ENCODE data around the gene PDE4D.

PDE4D gene

DNA sequence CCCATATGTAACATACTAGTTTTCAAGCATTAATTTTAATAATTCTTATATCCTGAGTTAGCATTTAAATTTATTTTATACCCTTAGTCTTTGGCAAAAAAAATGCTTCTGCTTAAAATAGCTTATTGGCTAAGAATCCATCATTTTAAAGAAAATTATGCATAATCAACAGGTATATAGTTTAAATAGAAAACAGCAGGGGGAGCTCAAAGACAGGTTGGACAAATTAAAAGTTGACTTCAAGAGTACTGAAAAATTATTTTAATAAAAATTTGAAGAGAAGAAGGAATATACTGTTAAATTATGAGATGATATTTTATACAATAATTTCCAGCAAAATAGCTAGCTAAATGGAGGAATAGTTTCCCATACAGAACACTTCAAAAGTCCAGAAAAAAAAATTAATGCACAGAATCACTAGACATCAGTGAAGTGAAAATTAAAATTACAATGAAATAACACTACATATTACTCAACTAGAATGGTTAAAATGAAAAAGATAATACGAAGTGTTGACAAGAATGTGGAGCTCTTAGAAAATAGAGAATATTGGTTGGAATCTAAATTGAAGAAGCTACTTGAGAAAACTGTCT lies 387.1 kb downstream of the PDE4D start:
- no peak for DNase-seq (ENCODE audit: low read depth)

DNA sequence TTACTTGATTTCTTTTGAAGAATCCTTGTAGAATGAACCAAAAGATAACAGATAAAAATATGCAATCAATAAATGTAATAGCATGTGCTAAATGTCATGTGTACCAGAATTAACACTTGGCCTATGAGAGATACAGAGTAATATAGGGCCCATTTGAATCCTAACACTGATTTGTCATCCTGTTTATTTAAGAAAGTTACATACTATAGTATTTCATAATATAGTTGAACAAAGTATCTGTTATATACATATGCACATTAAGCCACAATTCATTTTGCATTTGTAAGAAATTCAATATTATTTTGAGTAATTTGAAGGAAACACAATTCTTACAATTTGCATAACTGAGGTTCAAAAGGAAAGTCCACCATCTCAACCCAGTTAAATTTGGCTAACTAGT lies 389.5 kb downstream of the PDE4D start:
- no peak for DNase-seq (ENCODE audit: low read depth)

DNA sequence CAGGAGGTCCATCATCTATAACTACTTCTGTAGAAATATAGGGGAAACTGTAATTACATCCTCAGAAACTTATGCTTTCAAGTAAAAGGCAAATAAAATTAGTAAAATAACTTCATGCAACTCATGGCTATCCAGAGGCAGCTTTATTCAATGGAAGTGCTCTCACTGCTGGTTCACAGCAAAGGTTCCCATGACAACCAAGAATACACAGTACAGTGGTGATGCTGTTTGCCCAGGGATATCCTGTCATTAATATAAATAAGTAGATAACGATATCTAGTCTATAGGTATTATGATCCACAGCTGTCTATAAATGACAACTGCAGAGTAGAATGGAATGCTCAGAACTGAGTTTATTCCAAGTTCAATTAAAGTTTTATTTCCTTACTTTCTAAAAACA lies 390.3 kb downstream of the PDE4D start:
- DNase-seq (ENCODE audit: low read depth) = no peak

DNA sequence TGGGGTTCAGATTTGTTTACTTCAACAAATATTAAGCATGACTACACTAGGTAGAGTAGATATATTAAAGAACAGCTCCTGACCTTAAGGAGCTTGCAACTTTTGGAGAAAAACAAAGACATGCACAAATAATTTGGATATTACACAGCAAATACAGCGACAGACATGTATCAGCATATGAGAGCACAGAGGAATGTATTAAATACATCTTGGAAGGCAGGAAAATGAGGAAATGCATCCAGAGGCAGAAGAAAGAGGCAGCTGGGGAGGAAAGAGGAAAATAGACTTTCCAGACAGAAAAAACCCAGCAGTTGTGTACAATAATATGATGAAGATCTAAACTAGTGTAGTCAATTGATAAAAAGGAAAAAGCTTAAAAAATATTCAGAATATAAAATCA lies 392.2 kb downstream of the PDE4D start:
- DNase-seq (ENCODE audit: low read depth) = no peak

DNA sequence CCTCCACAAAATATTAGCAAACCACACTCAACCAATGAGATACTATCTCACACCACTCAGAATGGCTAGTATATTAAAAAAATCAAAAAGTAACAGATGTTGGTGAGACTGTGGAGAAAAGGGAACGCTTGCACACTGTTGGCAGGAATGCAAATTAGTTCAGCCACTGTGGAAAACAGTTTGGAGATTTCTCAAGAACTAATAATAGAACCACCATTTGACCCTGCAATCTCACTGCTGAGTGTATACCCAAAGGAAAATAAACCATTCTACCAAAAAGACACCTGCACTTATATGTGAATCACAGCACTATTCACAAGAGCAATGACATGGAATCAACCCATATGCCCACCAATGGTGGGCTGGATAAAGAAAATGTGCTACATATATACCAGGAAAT lies 393.5 kb downstream of the PDE4D start:
- no peak for DNase-seq (ENCODE audit: low read depth)

DNA sequence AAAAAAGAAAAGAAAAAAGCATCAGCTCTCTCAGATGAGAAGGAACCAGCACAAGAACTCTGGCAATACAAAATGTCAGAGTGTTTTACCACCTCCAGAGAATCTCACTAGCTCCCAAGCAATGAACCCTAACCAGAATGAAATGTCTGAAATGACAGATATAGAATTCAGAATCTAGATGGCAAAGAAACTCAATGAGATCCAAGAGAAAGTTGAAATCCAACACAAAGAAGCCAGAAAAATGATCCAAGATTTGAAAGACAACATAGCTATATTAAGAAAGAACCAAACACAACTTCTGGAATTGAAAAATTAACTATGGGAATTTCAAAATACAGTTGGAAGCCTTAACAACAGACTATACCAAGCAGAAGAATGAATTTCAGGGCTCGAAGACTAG lies 396.3 kb downstream of the PDE4D start:
- DNase-seq (ENCODE audit: low read depth) = no peak

DNA sequence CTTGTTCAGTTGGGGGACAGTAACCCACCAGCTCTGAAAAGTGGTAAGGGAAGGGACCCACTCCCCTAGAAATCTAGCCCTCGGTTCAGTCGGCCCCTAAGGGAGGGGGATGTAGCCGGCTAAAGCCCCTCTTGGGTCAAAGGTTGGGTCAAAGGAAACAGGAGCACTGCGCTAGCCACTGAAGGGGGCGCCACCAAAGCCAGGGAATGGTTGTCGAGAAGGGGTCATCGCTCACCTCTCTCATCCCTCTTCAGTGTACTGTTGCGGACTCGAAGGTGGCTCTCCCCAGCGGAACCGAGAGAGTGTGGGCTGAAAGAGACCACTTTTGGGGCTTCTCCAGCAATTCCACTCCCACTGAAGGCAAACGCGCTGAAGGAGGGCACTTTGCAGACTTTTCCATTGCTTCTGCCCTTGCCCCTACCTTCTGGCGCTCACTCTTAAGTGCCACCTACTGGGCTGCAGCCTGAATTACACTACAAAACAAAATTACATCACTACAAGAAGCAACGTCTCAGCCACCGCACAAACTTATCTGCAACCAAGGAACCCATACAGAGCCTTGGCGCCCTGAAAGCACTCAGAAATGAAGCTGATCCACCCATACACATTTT lies 396.9 kb downstream of the PDE4D start:
- no peak for DNase-seq (ENCODE audit: low read depth)

DNA sequence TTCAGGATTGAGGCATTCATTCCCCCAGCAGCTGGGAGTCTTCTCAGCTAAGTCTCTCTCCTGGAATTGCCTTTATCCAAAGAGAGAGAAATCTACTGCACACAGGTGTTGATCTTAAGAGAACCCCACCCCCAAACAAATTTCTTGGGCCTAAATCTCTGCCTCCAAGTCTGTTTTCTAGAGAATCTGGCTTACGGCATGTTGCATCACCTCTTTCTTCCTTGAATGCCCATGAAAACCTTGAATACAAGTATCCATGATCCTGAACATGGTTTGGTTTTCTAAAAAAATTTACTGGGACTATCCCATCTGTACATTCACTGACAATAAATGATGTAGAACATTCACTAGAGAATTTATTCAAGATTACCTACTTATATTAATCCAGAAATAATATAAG lies 401.6 kb downstream of the PDE4D start:
- no peak for DNase-seq (ENCODE audit: low read depth)

DNA sequence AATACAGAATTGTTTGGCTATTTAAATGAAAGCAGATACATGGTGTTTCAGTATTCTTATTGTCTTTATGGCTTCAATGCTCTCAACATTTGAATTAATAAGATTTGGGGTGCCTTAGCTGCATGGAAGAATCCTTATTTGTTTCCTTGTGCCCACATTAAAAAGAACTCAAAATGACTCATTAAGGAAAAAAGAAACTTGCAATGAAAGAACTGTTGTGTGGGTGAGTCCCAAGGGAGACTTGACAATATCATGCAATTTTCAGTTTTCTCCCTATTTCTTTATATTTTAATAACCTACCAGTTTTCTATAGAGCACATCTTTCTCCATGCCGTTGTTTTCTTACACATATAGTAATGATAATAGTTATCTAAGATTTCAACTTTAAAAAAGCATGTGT lies 404.0 kb downstream of the PDE4D start:
- no peak for DNase-seq (ENCODE audit: low read depth)

DNA sequence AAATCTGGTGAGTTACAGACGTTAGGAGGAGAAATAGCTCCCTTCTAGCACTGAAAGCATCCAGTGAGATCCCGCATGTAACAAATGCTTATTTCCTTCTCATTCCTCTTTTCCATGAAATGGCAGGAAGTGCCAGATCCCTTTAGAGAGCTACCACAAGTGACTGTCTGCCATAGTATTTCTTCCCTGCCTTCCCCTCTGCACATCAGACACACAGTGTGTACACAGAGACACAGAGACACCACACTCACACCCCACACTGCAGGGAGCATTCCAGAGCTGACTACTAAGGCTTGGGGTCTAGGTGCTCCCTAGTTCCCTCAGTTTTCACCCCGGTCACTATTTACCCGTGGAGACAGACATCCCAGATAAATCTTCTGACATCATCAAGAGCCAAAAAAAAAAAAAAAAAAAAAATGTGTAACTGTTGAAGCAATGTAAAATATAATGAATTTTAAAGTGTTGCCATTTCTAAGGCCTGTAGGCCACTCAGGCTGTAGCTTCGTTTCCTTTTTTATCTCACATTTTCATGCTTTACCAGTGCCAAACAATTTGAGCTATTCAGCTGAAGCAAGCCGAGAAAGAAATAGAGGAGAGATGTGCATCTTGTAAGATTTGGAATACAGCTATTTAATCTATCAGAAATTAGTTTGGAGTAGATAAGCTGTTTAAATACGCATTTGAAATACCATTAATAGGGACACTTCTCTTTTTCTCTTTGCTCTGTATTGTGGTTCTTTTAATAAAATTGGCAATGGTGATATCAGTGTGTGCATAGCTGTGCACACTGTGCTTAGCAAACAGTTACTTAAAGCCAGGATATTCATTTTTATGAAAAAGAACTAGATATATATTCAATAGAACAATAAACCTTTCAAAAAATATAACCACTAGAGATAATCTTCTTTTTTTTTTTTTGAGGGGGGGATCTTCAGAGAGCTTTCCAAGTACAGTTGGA lies 405.5 kb downstream of the PDE4D start:
- no peak for DNase-seq (ENCODE audit: low read depth)

DNA sequence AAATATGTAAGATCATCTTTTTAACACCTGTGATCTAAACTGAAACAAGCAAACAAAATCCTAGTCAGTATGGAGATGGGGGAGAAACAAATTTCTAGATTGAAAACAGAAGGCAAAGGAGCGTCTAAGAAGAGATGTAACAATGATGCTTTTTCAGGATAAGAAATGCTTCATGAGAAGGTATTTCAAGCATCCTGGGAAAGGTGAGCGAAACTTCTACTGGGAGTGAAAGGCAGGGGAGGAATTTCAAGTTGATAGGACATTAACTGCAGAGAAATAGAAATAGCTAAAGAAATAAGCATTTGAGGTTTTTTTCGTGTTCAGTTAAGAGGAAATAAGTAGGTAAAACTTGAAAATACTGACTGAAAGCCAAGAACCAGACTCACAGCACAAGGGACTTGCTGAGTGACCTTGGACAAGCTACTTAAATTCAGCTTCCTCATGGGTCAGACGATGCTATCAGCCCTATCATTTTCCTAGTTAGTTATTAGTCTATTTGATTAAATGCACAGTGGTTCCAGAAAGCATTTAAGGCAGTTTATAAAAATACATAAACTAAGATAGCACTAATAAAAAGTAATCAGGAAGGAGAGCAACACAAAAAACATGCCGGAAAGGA lies 406.3 kb downstream of the PDE4D start:
- DNase-seq (ENCODE audit: low read depth) = no peak

DNA sequence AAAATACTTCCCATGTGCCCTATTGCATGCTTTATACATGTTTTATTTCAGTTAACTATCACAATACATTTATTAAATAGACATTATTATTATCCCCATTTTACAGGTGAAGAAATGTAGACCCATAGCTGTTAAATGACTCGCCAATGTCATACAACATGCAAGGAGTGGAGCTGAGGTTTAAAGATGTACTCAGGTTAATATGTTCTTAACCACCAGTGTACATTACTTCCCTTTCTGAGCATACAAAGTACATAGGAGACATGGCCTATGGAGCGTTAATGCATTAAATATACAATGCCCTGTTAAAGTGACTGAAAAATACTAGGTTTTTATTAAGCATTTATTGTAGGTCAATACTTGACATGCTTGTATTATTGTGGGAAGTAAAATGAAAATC lies 407.0 kb downstream of the PDE4D start:
- DNase-seq (ENCODE audit: low read depth) = no peak

DNA sequence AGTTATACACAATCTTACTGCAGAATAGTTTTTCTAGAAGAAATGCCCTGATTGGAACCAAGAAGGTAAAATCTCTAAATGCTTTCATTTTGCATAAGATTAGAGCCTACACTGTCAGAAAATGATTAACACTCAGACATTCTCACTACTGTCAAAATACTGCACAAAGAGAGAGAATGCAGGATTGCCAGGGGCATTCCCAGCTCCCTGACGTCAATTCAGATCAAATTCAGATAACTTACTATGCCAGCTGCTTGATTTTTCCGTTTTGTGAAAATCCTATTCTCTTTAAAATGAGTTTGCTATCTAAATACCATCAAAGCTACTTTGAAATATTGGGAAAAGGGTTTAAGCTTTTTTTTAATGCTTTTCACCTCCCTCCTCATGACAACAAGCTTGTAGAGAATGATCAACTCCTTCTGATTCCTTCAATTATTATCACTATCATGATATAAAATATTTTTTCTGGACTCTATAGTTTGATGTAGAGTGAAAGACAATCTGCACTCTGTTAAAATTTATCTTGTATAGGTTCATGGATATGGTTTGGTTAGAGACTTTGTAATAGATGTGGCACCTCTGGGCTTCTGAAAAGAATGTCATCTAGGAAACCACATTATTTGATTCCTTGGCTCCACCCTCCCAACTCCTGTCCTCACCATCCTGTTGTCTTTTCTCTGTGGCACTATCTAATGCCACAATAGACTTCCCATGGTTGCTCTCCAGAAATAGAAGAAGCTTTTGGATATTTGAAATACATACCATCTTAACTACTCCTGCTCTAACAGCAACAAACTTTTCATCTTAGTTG lies 407.7 kb downstream of the PDE4D start:
- no peak for DNase-seq (ENCODE audit: low read depth)

DNA sequence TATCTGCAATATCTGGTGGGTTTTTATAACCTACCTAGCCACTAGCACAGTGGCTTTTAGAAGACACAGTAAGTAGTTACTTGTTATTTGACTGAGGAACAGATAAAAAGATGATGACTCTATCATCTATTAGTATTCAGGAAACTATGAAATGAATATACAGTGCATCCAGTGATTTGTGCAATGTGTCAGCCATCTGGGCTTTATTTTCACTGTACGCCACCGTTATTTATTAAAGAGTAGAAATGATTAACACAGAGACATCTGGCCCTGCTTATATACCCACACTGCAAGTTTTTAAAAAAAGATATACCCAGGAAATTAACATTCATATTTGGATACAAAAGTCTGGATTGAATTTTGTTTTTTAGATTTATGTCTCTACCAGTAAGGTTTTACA lies 408.4 kb downstream of the PDE4D start:
- no peak for DNase-seq (ENCODE audit: low read depth)

DNA sequence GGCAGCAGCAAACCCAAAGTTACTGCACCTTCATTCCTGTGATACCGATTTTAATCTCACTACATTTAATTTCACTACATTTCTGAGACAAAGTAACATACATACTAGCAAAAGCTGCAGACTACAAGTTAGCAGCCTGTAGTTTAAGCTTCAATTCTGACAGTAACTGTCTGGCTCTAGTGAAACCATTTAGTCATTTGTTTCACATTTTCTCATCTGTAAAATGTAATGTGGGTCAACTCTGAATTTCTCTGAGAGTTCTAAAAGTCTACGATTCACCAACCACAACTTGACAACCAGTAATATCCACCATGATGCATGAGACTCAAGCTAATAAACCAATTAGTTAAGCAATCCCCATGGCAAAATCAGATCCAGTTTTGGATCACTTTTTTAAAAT lies 408.9 kb downstream of the PDE4D start:
- DNase-seq (ENCODE audit: low read depth) = no peak

DNA sequence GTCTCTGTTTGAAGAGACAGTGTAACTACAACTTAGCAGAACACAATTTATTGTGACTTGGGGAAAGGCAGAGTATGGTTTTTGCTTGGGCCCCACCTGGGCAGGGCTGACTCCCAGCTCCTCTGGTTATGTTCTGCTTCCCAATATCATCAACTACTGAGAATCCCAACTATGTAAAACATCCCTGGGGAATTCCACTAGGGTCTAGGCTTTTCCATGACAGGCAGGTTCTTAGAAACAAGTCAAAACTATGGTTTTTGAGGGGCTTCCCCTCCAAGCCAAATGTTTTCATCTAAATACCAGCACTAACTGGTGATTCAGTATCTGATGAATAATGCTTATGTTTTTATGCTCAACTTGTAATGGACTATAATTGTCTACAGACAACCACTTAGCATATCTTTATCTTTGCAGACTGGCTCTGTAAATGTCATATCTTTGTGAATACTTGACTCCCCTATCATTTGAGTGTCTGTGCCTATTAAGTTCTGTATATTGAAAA lies 409.5 kb downstream of the PDE4D start:
- no peak for DNase-seq (ENCODE audit: low read depth)

DNA sequence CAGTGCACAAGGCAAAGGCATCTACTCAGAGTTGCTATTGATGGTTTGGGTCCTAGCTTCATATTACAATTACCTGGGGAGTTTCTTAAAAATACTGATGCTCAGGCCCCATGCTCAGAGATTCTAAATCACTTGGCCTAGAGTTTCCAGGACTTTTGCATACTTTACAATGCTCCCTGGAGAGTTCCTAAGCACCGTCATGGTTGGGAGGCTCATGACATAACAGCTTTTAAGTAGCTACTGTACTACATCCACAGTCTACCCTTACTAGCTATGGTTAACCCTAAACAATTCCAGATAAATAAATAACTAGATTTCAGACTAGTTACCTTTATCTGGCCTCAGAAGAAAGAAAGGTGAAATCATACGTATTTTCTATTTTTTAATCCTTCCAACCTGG lies 414.4 kb downstream of the PDE4D start:
- no peak for DNase-seq (ENCODE audit: low read depth)

DNA sequence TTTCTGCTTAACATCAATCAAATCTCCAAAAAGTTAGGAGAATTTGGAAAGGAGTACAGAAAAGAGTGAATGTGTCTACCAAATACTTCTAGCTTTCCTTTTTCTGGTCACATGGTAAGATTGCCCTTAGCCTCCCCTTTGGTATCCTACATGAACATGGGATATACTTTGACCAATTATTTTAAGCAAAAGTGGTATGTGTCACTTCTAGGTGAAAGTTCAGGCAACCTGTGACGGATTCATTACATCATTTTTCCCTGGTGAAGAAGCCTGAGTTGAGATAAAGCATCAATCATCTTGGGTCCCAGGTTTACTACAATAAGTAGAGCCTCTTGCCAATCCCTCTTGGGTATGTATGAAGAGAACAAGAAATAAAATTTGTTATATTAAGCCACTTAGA lies 419.2 kb downstream of the PDE4D start:
- DNase-seq (ENCODE audit: low read depth) = no peak

DNA sequence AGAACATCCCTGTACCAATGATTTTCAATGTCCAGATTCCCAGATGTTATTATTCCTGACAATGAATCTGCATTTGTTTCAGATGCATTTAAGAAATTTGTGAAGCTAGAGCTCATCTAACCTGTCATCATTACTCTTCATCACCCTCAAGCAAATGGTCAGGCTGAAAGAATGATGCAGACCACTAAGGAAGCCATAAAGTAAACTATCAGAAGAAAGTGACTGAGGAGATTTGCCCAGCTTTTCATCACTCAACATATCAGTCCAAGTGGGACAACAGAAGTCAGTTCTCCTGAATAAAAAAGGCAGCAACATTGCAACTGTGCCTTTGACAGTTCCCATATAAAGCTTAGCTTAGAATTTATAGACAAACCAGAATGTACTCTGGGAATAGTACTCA lies 419.9 kb downstream of the PDE4D start:
- no peak for DNase-seq (ENCODE audit: low read depth)

DNA sequence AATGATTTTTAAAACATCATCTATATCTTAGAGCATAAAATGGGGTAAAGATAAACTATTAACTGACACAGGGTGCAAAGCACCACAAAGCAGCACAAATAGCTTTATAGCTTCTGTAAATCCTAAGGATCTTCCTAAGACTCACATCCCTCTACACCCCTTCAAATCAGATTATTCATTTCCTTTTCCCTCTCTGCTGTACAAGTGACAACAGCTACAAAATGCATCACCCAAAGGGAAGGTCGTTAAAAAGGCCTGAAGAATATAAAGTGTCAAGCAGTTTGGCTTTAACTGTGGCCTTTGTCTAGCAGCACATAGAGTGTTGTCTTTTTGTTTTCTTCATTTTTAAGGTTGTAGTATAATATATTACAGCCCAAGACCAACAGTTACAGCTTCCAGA lies 422.1 kb downstream of the PDE4D start:
- no peak for DNase-seq (ENCODE audit: low read depth)

DNA sequence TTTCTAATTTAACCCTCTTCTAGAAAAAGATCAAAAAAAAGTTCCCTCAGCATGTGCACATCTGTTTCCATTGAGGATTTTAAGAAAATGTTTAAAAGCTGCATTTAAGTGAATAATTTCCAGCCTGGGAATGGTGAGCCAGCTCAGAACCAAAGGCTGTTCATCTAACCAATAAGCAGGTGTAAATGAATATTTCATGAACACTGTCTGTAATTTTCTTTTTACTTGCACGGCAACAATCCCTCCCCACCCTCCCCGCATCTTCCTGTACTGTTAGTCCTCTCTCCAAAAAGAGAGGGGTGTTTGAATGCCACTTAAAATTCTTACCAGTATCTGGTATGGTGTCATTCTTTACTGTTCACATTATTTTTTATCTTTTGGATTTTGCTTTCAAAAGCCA lies 425.6 kb downstream of the PDE4D start:
- no peak for DNase-seq (ENCODE audit: low read depth)

DNA sequence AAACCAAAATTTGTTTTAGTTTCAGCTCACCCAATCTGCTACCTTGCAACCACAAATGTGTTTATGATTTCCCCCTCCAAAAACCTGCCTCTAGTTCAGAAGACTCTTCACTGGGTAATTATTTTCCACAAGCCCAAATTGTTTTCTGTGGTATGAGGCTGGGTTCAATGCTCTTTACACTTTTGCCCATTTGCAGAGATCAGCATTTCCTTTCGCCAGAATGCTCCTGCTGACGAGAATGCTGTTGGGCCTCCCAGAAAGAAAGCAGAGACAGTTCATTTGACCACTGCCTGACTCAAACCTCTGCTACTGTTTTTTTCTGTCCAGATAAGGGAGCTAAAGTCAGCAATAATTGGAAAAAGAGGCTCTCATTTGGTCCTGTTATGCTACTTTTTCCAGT lies 427.3 kb downstream of the PDE4D start:
- no peak for DNase-seq (ENCODE audit: low read depth)

All from activated T-helper 1 cell treated with Interleukin-2 at 50 U/mL for 16 hours (primary cell).